NCI-H226 (cell line): ENCODE results near the gene GAL3ST3.
"Not testable (repeated sequence)": the region's sequence is repeated elsewhere in the genome, so short reads cannot be mapped to it uniquely, and the experiment has no call there.

ENCODE experiments used
- DNase-seq: peaks from one replicate; pipeline ENCODE4 v3.0.0-alpha.2; 2015

The GAL3ST3 gene

DNA sequence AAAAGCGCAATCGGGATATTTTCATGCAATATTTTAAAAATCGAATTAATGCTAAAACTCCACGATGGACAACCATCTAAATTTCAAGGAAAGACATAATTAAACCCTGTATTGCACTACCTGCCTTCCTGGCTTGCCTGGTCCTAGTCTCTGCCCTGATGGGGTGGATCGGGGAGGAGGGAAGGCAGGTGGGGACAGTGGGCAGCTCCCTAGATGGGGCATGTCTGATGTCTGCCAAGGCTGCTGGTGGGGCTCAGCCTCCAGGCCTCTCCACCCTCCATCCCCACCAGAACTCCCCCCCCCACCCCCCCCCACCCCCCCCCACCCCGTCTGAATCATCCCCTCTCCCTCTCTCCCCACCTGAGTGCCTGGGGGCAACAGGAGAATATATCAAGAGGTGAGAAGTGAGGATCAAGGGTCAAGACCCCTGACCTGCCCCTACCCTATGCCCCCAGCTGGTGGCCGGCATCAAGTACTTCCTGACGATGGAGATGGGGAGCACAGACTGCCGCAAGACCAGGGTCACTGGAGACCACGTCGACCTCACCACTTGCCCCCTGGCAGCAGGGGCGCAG is 36.5 kb downstream of the GAL3ST3 start:
- DNase-seq = no peak

GRCh38 chr11:66011785-66012303 is 37.1 kb downstream of the GAL3ST3 start, which contains the start of gene CST6:
Gene CST6, plus strand, starts transcription at chr11:66012008. Its CDS starts 37 bp downstream, at chr11:66012045.
- DNase-seq = no peak

- DNase-seq = peak; percentile 92
These were observed 37.6 kb downstream of the GAL3ST3 start for GRCh38 chr11:66011239-66011784.

DNA sequence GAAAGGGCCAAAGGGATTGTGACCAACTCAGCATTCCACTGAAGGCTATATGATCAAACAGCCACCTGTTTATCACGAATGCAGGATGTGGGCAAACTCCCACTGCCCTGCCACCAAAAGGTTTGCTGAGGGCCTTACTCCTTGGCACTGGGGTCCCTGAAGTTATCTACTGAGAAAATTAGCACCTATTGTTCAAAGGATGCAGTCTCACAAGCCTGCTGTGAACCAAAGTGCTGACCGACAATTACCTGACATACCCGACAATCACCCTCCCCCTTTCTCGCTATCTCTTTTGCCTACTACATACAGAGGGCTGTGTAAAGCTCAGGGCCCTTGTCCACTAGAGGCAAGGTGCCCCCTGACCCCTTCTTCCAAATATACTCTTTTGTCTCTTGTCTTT is 38.9 kb downstream of the GAL3ST3 start:
- not testable (repeated sequence) for DNase-seq

DNA sequence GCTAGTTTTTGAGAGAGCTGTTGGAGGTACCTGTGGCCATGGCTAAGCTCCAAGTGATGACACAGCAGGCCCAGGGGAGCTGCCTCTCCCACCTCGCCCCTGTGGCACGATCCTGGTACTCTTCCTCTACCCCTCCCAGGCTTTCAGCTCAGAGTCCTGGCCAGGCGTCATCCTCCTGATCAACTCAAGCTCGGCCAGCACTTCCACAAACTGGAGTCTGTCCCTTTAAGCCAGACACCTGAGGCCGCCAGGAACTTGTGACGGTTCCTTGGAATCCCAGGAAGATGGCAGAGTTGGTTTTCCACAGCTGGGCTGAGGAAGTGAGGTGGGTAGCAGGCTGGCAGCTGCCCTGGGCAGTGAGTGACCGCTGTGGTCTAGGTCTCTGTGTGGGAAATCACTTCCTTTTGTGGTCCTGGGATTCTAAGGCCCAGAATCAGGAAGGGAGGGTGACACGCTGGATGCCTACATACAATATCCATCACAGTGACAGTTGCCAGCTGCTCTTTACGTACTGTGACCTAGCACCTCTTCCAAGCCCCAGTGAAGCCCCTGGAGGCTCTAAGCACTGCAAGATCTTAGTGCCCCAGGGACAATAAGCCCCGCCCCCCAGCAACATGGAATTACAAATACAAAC is 40.4 kb downstream of the GAL3ST3 start:
- no peak for DNase-seq

GRCh38 chr11:66008095-66008467 is 40.9 kb downstream of the GAL3ST3 start:
- no peak for DNase-seq

DNA sequence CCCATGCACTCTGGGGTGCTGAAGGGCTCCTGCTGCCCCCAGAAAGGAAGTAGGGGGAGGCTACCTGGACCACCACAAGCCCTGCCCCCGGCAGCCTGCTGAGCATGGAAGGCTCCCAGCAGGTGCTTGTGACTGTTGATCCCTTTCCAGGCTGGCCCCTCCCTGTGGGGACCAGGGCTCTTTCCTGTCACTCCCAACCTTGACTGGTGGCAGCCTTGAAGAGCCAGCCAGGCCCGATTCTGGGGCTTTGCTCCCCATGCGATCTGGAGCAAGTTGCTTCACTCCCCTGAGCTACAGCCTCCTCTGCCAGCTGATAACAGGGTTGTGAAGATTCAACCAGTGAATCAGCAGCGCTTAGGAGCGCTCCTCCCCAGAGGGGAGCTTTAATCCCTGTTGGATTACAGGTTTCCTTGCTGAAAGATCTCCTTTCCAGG is 41.7 kb downstream of the GAL3ST3 start:
- peak; percentile 74 for DNase-seq

GRCh38 chr11:66006891-66007176 is 42.1 kb downstream of the GAL3ST3 start:
- no peak for DNase-seq

GRCh38 chr11:66006134-66006890 is 42.6 kb downstream of the GAL3ST3 start:
- DNase-seq = no peak

DNA sequence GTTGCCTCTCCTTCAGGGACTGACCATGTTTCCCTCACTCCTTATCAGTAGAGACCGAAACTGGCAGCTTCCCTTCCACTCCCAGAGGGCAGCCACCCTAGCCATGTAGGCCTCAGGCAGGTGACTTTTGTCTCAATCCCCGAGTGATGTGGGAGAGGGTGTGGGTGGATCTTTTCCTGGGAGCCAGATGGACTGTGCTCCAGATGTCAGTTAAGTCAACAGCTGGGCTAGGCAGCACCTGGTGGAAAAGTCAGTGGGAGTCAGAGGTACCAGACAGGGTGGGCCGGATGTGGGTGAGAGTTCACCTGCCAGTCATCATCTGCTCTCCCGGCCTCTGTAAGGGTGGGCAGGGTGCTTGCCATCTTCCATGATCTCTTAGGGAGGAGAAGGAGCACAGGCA is 44.8 kb downstream of the GAL3ST3 start:
- DNase-seq = no peak

DNA sequence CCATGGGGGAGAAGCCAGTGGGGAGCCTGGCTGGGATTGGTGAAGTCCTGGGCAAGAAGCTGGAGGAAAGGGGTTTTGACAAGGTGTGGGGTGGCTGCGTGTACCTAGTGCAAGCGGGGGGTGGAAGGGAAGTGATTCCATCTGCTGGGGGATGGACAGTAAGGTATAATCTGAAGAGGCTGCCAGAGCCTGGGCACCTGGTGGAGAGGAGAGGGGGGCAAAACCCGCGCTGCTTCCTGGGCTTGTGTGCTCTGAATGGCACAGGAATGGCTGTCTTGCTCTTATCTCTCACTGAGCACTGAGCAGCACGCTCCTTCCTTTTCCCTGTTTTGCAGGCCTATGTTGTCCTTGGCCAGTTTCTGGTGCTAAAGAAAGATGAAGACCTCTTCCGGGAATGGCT is 45.7 kb downstream of the GAL3ST3 start:
- DNase-seq = no peak

DNA sequence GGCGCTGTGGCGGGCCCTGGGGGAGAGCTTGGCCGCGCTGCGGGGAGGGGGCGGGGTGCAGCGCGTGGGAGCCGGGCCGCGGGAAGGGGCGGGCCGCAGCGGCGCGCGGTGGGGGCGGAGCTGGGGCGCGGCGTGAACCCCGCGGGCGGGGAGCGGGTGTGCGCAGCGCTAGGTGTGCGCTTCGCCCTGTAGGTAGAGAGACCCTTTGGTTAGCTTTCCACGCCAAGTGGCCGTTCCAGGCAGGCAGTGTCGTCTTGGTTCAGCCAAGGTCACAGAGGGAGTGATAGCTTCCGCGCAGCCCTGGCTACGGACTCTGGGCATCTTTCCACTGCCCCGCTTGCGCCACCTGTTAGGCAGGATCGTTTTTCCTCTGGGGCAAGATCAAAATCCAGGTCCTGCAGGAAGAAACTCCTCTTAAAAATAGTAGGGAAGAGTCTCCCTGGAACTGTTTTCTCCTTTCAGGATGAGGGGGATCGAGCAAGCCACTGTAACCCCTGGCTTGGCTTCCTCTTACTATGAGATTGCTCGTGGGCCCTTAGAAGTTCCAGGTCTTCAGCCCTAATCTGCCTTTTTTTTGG is 46.2 kb downstream of the GAL3ST3 start:
- DNase-seq = peak; percentile 39

DNA sequence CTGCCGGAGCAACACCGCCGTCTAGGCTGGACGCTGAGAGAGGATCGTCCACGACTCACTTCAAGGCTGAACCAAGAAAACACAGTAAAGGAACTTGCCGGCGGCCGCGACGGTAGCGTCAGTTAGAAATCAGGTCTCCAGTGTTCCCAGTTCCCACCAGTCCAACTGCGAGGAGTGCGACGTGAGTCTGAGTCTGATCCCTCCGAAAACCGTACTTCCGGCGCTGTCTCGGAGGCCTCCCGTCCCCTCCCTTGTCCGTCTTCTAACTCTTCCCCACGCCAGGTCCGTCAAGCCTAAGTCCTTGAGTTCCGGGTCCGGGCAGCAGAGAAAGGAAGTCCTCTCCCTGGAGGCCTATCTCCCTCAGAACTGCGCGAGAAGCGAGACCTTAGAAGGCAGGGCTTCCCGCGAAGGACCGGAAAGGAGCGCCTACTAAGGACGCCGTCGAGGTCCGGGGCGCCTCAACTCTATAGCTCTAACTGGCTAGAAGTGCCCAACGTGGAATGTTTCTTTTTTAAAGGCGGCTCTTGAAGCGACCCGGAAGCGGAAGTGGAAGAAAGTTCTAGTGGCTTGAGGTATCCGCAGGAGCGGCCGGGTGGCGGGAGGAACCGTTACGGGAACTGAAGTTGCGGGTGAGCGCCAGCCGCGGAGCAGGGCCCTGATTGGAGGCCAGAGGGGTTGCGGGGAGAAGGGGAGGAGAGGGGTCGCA is 46.9 kb downstream of the GAL3ST3 start, which contains the start of the genes BANF1 and EIF1AD:
Gene BANF1 (plus strand): TSS at position 562 of the 706 bp plus-strand sequence. CDS start 748 bp downstream, outside the sequence.
Gene EIF1AD (minus strand): TSS at position 216 of the 706 bp plus-strand sequence. CDS start 1,768 bp downstream, outside the sequence.
- peak; percentile 98 for DNase-seq

- DNase-seq = no peak
These were observed 51.7 kb downstream of the GAL3ST3 start for GRCh38 chr11:65997286-65997685.

GRCh38 chr11:65992056-65992455 is 56.9 kb downstream of the GAL3ST3 start:
- DNase-seq = no peak
